ENCODE data around the gene CPNE7. TPM values are rescaled to one million over a fixed set of nuclear protein-coding genes. Genes with fewer than 3 reads are reported as not detected.

The CPNE7 gene
- total RNA-seq, 4 donors from 2014 or later: 1.1 to 3.3 (median 2.5) TPM

DNA sequence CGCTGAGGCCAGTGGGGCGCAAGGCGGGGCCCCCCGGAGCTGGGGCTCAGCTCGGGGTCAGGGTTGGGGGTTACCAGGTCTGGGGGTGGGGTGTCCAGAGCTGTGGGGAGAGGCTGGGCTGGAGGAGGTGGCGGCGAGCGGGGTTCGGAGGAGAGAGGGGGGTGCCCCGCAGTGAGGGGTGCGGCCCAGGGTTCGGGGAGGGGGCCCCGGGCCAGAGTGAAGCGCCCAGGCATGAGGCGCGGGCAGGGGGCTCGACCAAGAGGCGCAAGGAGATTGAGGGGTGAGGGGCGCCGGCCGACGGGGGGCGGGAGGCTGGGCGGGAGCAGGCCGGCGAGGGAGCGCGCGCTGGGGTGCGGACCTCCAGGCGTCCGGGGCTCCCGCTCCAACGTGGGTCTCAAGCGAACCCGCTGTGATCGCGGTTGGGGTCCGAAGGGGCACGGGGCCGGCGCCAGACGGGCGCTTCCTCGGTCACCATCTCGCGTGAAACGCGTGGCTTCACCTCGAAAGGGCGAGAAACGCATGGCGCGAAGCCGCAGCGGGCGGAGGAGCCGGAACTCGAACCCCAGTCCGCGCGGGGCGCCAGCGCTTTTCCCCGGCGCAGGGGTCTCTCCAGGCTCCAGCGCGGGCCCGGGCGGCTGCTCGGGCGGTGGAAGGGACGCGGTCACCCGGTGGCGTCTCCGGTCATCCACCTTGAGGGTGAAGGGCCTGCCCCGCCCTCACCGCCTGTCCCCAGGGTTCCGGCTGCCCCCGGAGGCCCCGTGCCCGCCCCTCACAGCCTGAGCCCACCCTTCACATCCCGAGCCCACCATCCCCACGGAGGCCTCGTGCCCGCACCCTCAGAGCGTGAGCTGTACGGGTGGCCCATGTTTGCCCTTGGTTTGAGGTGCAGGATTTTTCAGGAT, 846 bp downstream of the CPNE7 start:
- intact Hi-C loops (cut with DNase I; ENCODE audit: low total_unique reads): no loop called here

DNA sequence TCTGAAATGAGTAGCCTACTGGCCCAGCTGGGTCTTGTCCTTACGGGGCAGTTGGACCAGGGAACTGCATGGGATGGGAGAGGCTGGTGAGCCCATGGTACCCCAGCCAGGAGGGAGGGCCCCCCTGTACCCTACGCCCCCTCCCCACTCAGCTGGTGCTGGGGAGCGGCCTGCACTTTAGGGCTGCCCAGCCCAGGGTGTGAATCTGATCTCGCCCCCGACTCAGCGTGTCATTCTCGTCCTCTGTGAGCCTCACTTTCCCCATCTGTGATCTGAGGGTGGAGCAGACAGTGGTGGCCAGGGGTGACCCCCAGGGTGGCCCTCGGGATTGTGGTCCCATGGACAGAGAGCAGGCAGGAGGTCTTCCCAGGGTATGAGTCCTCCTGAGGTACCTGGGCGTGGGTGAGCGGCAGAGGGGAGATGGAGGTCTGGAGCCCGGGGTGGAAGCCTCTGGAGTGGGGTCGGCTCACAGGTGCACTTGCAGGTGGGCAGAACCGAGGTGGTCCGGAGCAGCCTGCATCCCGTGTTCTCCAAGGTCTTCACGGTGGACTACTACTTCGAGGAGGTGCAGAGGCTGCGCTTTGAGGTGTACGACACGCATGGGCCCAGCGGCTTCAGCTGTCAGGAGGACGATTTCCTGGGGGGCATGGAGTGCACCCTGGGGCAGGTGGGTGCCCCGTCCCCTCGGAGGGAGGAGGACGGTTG, 1.6 kb downstream of the CPNE7 start:
- TF ChIP-seq POLR2A (IDR thresholded peaks at IDR 0.05): no peak
- TF ChIP-seq, protein P1, sequence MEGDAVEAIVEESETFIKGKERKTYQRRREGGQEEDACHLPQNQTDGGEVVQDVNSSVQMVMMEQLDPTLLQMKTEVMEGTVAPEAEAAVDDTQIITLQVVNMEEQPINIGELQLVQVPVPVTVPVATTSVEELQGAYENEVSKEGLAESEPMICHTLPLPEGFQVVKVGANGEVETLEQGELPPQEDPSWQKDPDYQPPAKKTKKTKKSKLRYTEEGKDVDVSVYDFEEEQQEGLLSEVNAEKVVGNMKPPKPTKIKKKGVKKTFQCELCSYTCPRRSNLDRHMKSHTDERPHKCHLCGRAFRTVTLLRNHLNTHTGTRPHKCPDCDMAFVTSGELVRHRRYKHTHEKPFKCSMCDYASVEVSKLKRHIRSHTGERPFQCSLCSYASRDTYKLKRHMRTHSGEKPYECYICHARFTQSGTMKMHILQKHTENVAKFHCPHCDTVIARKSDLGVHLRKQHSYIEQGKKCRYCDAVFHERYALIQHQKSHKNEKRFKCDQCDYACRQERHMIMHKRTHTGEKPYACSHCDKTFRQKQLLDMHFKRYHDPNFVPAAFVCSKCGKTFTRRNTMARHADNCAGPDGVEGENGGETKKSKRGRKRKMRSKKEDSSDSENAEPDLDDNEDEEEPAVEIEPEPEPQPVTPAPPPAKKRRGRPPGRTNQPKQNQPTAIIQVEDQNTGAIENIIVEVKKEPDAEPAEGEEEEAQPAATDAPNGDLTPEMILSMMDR (IDR thresholded peaks at IDR 0.05): no peak
- no peak overlapping the region for H3K4me3 ChIP-seq (ENCODE audit: low read depth, poor library complexity, severe bottlenecking)
- 88 to 89% methylated on average over 25 of the region's 25 CpGs for WGBS, 2 donors
- intact Hi-C loops (cut with DNase I; ENCODE audit: low total_unique reads): no loop called here
- no peak for DNase-seq (ENCODE audit: low spot score in 2 of 2)

More for the DNA sequence above, 846 bp downstream of the CPNE7 start:
- no peak for TF ChIP-seq POLR2A (IDR thresholded peaks at IDR 0.05)
- TF ChIP-seq, protein P1 (IDR thresholded peaks at IDR 0.05): no peak
- WGBS, 2 donors: 23 to 30% methylated on average over 38 to 79 of the region's 89 CpGs
- H3K4me3 ChIP-seq (ENCODE audit: low read depth, poor library complexity, severe bottlenecking): no peak overlapping the region
- DNase-seq (ENCODE audit: low spot score in 2 of 2): no peak

DNA sequence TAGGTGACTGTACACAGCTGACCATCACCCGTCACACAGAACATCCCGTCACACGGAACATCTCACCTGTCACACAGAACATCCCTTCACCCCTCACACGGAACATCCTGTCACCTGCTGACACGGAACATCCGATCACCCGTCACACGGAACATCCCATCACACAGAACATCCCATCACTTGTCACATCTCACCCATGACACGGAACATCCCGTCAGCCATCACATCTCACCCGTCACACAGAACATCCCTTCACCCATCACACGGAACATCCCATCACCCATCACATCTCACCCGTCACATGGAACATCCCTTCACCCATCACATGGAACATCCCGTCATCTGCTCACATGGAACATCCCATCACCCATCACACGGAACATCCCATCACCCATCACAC, 3.8 kb downstream of the CPNE7 start:
- intact Hi-C loops (cut with DNase I; ENCODE audit: low total_unique reads): no loop called here
- DNase-seq (ENCODE audit: low spot score in 2 of 2): no peak
- H3K4me3 ChIP-seq (ENCODE audit: low read depth, poor library complexity, severe bottlenecking): no peak overlapping the region
- WGBS, 2 donors: 90 to 94% methylated on average over 15 of the region's 15 CpGs
- TF ChIP-seq POLR2A (IDR thresholded peaks at IDR 0.05): no peak
- TF ChIP-seq, protein P1 (IDR thresholded peaks at IDR 0.05): no peak

DNA sequence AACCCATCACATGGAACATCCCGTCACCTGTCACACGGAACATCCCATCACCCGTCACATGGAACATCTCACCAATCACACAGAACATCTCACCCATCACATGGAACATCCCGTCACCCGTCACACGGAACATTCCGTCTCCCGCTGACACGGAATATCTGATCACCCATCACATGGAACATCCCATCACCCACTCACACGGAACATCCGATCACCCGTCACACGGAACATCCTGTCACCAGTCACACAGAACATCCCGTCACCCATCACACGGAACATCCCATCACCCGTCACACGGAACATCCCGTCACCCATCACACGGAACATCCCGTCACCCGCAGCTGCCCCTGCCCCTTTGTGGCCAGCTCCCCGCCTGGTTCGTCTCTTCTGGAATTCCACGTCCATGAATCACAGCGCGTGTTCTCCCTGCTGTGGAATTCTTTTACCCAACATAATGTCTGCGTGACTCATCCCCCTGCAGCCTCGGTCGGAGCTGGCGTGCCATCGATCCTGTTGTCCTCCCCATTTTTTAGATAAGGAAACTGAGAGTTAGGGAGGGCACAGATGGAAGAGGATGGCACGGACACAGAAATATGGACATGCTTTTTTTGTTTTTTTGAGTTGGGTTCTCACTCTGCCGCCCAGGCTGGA, 5.6 kb downstream of the CPNE7 start:
- 83 to 87% methylated on average over 33 of the region's 33 CpGs for WGBS, 2 donors
- intact Hi-C loops (cut with DNase I; ENCODE audit: low total_unique reads): no loop called here
- no peak for TF ChIP-seq POLR2A (IDR thresholded peaks at IDR 0.05)
- TF ChIP-seq, protein P1 (IDR thresholded peaks at IDR 0.05): no peak
- DNase-seq (ENCODE audit: low spot score in 2 of 2): no peak
- H3K4me3 ChIP-seq (ENCODE audit: low read depth, poor library complexity, severe bottlenecking): no peak overlapping the region

DNA sequence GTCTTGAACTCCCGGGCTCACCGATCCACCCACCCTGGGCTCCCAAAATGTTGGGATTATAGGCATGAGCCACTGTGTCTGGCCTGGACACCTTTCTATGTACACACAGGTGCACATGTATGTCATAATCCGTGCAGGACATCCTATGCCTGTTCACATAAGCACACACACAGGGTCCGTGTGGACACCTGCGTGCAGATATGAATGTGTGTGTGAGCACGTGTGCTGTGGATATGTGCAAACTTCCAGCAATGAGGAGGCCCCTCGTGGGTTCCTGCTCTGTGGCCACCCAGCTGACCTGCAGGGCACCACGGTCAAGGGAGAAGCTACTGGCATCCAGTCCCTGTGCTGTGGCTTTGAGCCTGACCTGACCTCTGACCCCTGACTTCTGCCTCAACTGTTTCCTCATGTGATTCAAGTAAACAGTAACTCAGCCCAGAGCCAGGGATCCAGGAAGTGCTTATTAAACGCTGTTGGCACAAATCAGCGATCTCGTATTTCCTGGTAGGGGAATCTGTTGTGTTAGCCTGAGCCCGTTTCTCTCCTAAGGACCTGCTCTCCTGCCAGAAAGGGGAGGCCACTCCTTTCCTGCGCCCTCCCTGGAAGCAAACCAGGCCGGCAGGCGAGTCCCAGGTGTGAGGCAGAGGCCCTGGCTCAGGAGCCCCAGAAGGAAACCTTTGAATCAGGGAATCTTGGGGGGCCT, 6.5 kb downstream of the CPNE7 start:
- DNase-seq (ENCODE audit: low spot score in 2 of 2): no peak
- intact Hi-C loops (cut with DNase I; ENCODE audit: low total_unique reads): no loop called here
- WGBS, 2 donors: 47 to 48% methylated on average over 13 to 15 of the region's 15 CpGs

More for the DNA sequence above, 6.5 kb downstream of the CPNE7 start:
- H3K4me3 ChIP-seq (ENCODE audit: low read depth, poor library complexity, severe bottlenecking): no peak overlapping the region
- no peak for TF ChIP-seq POLR2A (IDR thresholded peaks at IDR 0.05)
- TF ChIP-seq, protein P1 (IDR thresholded peaks at IDR 0.05): no peak

Measured in lower leg skin (tissue), 4 donors.